SK-N-SH (cell line): ENCODE data around the gene DCLK1. TPM values are rescaled to one million over a fixed set of nuclear protein-coding genes. Genes with fewer than 3 reads are reported as not detected.

Experiments
- CTCF ChIA-PET: fragments of 300-600, 350-600 bp; formaldehyde crosslinking; extraction: SDS; loops from one replicate; lab custom pipeline; 2021; lab: Yijun Ruan, JAX
- POLR2A ChIA-PET: fragments of 350-600 bp; sonication (Branson Sonifier 250); formaldehyde crosslinking; extraction: SDS; loops from one replicate; lab custom pipeline; 2020; ENCODE audit warnings: antibody characterized with exemption, inconsistent platforms; lab: Yijun Ruan, JAX
- DNase-seq: peaks from one replicate; pipeline ENCODE4 v3.0.0; 2012
- H2AFZ ChIP-seq: fragments of 200-600 bp; sonication (generic); 2 replicates; pipeline ENCODE4 v1.8.1; 2016; ENCODE audit warnings: antibody characterized with exemption, mild to moderate bottlenecking, low read depth
- H3F3A ChIP-seq: fragments of 200-600 bp; sonication (generic); replicated peaks from 2 replicates; pipeline ENCODE3; 2016; ENCODE audit warnings: antibody characterized with exemption, mild to moderate bottlenecking; ENCODE audit not compliant: insufficient read depth
- H3K27ac ChIP-seq, 2 experiments: fragments of 200-500 bp in 1 of 2; fragments of 200-600 bp in 1 of 2; sonication (Bioruptor generic) in 1 of 2; sonication (generic), shearing (Covaris generic) in 1 of 2; 2 replicates each; pipeline versions ENCODE4 v1.5.1 to v1.6.1; 2014 to 2016; ENCODE audit warnings: low read depth in 2 of 2, inconsistent platforms in 1 of 2, low read length in 1 of 2, mild to moderate bottlenecking in 1 of 2, mixed read lengths in 1 of 2
- H3K27me3 ChIP-seq: fragments of 200-600 bp; sonication (generic), shearing (Covaris generic); 2 replicates; pipeline ENCODE4 v1.6.1; 2016; ENCODE audit warnings: mixed run types; ENCODE audit not compliant: insufficient read depth
- H3K36me3 ChIP-seq, 2 experiments: fragments of 200-500 bp in 1 of 2; fragments of 200-600 bp in 1 of 2; sonication (Bioruptor generic) in 1 of 2; sonication (generic) in 1 of 2; replicated peaks in 1 of 2; 2 replicates each; pipeline versions ENCODE3 to v1.5.1; 2014 to 2016; ENCODE audit warnings: low read length in 1 of 2, mild to moderate bottlenecking in 1 of 2; ENCODE audit not compliant: insufficient read depth in 2 of 2, control insufficient read depth in 1 of 2
- H3K4me1 ChIP-seq, 2 experiments: fragments of 200-500 bp in 1 of 2; fragments of 200-600 bp in 1 of 2; sonication (Bioruptor generic) in 1 of 2; sonication (generic), shearing (Covaris generic) in 1 of 2; 2 replicates each; pipeline versions ENCODE4 v1.5.1 to v1.6.1; 2014 to 2016; ENCODE audit warnings: low read depth in 1 of 2, low read length in 1 of 2, mixed run types in 1 of 2; ENCODE audit not compliant: insufficient read depth in 2 of 2, control insufficient read depth in 1 of 2
- H3K4me2 ChIP-seq: fragments of 200-600 bp; sonication (generic), shearing (Covaris generic); 2 replicates; pipeline ENCODE4 v1.6.1; 2017; ENCODE audit warnings: mixed run types
- H3K4me3 ChIP-seq, 2 experiments: fragments of 200-500 bp in 1 of 2; fragments of 200-600 bp in 1 of 2; sonication (Bioruptor generic) in 1 of 2; sonication (generic), shearing (Covaris generic) in 1 of 2; 2 replicates each; pipeline versions ENCODE4 v1.5.1 to v1.8.1; 2014 to 2016; ENCODE audit warnings: low read depth in 2 of 2, inconsistent platforms in 1 of 2, low read length in 1 of 2, mild to moderate bottlenecking in 1 of 2, mixed read lengths in 1 of 2, moderate library complexity in 1 of 2
- H3K79me2 ChIP-seq: fragments of 200-600 bp; sonication (generic); 2 replicates; pipeline ENCODE4 v1.8.1; 2017; ENCODE audit warnings: mild to moderate bottlenecking; ENCODE audit not compliant: insufficient read depth
- H3K9ac ChIP-seq: fragments of 200-600 bp; sonication (generic); 2 replicates; pipeline ENCODE4 v1.6.1; 2017; ENCODE audit warnings: mixed run types
- H3K9me2 ChIP-seq: fragments of 200-600 bp; sonication (generic); 2 replicates; pipeline ENCODE4 v1.6.1; 2017; ENCODE audit warnings: mixed run types
- H3K9me3 ChIP-seq: fragments of 200-600 bp; sonication (generic); 2 replicates; pipeline ENCODE4 v1.6.1; 2017; ENCODE audit warnings: mixed run types, mild to moderate bottlenecking, moderate library complexity
- H4K20me1 ChIP-seq: fragments of 200-600 bp; sonication (generic); 2 replicates; pipeline ENCODE4 v1.6.1; 2017; ENCODE audit warnings: mild to moderate bottlenecking, mixed run types; ENCODE audit not compliant: insufficient read depth
- CTCF ChIP-seq: fragments of 200-600 bp; sonication (generic); IDR thresholded peaks from 2 replicates; pipeline ENCODE4 v1.6.1; 2017; ENCODE audit warnings: antibody characterized with exemption, mild to moderate bottlenecking, moderate library complexity
- ELF1 ChIP-seq: IDR thresholded peaks from 2 replicates; pipeline ENCODE4 v1.4.0; 2012
- EP300 ChIP-seq, 2 experiments: IDR thresholded peaks; 2 replicates each; pipeline versions ENCODE4 v1.4.0 to v1.6.1; 2012; ENCODE audit warnings: borderline replicate concordance in 1 of 2, low read depth in 1 of 2, low read length in 1 of 2
- EZH2phosphoT487 ChIP-seq: fragments of 200-600 bp; sonication (generic); IDR thresholded peaks from 2 replicates; pipeline ENCODE4 v1.6.1; 2017; ENCODE audit warnings: low read depth, mixed run types, mild to moderate bottlenecking, antibody characterized with exemption, moderate library complexity, borderline replicate concordance
- FOSL2 ChIP-seq: IDR thresholded peaks from 2 replicates; pipeline ENCODE4 v1.4.0; 2012; ENCODE audit warnings: low read depth, mild to moderate bottlenecking, moderate library complexity, borderline replicate concordance
- FOXJ3 ChIP-seq: sonication (generic); formaldehyde crosslinking; IDR thresholded peaks from 2 replicates; pipeline ENCODE4 v1.5.1; 2020; ENCODE audit warnings: mild to moderate bottlenecking, missing genetic modification reagents
- FOXM1 ChIP-seq: IDR thresholded peaks from 2 replicates; pipeline ENCODE4 v1.4.0; 2012; ENCODE audit warnings: low read depth, mild to moderate bottlenecking
- GATA2 ChIP-seq: sonication (generic); formaldehyde crosslinking; IDR thresholded peaks from 2 replicates; pipeline ENCODE4 v1.5.0; 2020; ENCODE audit warnings: mild to moderate bottlenecking, missing genetic modification reagents
- MEF2A ChIP-seq: IDR thresholded peaks from 2 replicates; pipeline ENCODE4 v1.4.0; 2012; ENCODE audit warnings: low read depth, borderline replicate concordance
- MXI1 ChIP-seq: IDR thresholded peaks from 2 replicates; pipeline ENCODE4 v1.6.1; 2012; ENCODE audit warnings: mild to moderate bottlenecking, low read depth, low read length, improper control_type of control experiment
- NFIC ChIP-seq: IDR thresholded peaks from 2 replicates; pipeline ENCODE4 v1.4.0; 2012; ENCODE audit warnings: borderline replicate concordance
- PBX3 ChIP-seq: IDR thresholded peaks from 2 replicates; pipeline ENCODE4; 2012
- POLR2AphosphoS5 ChIP-seq: IDR thresholded peaks from 2 replicates; pipeline ENCODE4 v1.6.1; 2012; ENCODE audit warnings: low read depth, low read length
- REST ChIP-seq: IDR thresholded peaks from 2 replicates; pipeline ENCODE4 v1.6.1; 2012; ENCODE audit warnings: mild to moderate bottlenecking, low read depth, low read length, moderate library complexity
- RFX5 ChIP-seq: IDR thresholded peaks from 2 replicates; pipeline ENCODE4 v1.6.1; 2012; ENCODE audit warnings: mild to moderate bottlenecking, improper control_type of control experiment, low read length
- SMC3 ChIP-seq: IDR thresholded peaks from 2 replicates; pipeline ENCODE4 v1.6.1; 2012; ENCODE audit warnings: low read depth, low read length, improper control_type of control experiment
- TEAD4 ChIP-seq: IDR thresholded peaks from 2 replicates; pipeline ENCODE4 v1.4.0; 2012; ENCODE audit warnings: mild to moderate bottlenecking, borderline replicate concordance; ENCODE audit not compliant: insufficient read depth
- USF1 ChIP-seq: IDR thresholded peaks from 2 replicates; pipeline ENCODE4 v1.4.0; 2012; ENCODE audit warnings: low read depth, borderline replicate concordance
- YY1 ChIP-seq: IDR thresholded peaks from 2 replicates; pipeline ENCODE4 v1.4.0; 2012; ENCODE audit warnings: low read depth, mild to moderate bottlenecking
- ZBTB33 ChIP-seq: IDR thresholded peaks from 2 replicates; pipeline ENCODE4 v1.4.0; 2012; ENCODE audit warnings: low read depth, borderline replicate concordance
- WGBS: methylation state at CpG from one replicate; pipeline ENCODE4 v1.1.6; 2017; ENCODE audit warnings: low lambda C conversion rate; 5-methylcytosine and 5-hydroxymethylcytosine counted together
- polyA plus RNA-seq, 3 experiments: library from polyadenylated mRNA; depleted of rRNA; stranded (reverse); fragments of >200 nt; gene quantifications; 2 replicates each; pipeline ENCODE4 v1.2.3, GENCODE V29; 2012

Gene DCLK1
- polyA plus RNA-seq, 1 of the 3 experiments (the other 2 are of a cell fraction): 1.1 TPM

- Histone ChIP-seq H3K4me3 (no peak overlapping the region), H3K36me3 (no peaks in the 10 kb centered on the region), H3K79me2 (no peaks in the 10 kb centered on the region), H4K20me1 (no peaks in the 10 kb centered on the region), H3K9me2 (no peaks in the 10 kb centered on the region), H3K27me3 (no peaks in the 10 kb centered on the region), H3K4me1 (peaks cover 0 to 3% of the 10 kb centered on the region in 2 experiments; a peak in 1 of 4 replicates), H2AFZ (no peak overlapping the region), H3K9me3 (no peaks in the 10 kb centered on the region), H3K4me2 (no peak overlapping the region), H3K27ac (no peak overlapping the region), H3K9ac (no peak overlapping the region), H3F3A (no peaks in the 10 kb centered on the region)
- no peak for DNase-seq
- POLR2A ChIA-PET: no interaction called here
- TF ChIP-seq FOSL2: no peak
- no peak for TF ChIP-seq PBX3
- no peak for TF ChIP-seq MEF2A
- TF ChIP-seq EP300 (IDR thresholded peaks at IDR 0.05; ENCODE audit: borderline replicate concordance in 1 of 2, low read depth in 1 of 2, low read length in 1 of 2): no peak
- no peak for TF ChIP-seq TEAD4
- no peak for TF ChIP-seq RFX5
- TF ChIP-seq CTCF: no peak
- TF ChIP-seq USF1: no peak
- TF ChIP-seq YY1: no peak
- no peak for TF ChIP-seq SMC3
- no peak for TF ChIP-seq MXI1
- no peak for TF ChIP-seq NFIC
- TF ChIP-seq EZH2phosphoT487: no peak
- no peak for TF ChIP-seq GATA2 (CRISPR knock-in tag)
- 62% methylated on average over 2 of the region's 2 CpGs for WGBS
- CTCF ChIA-PET: no interaction called here
Observed at GRCh38 chr13:35871561-35871960, 259.6 kb downstream of the DCLK1 start.

- Histone ChIP-seq H3K27ac (no peak overlapping the region), H3K9ac (no peak overlapping the region), H3K4me2 (no peak overlapping the region), H3K9me2 (no peaks in the 10 kb centered on the region), H3K4me3 (no peak overlapping the region), H3K36me3 (no peaks in the 10 kb centered on the region), H3K27me3 (no peaks in the 10 kb centered on the region), H4K20me1 (no peaks in the 10 kb centered on the region), H3F3A (no peaks in the 10 kb centered on the region), H3K4me1 (peaks cover 0 to 3% of the 10 kb centered on the region in 2 experiments; a peak in 1 of 4 replicates), H3K79me2 (no peaks in the 10 kb centered on the region), H3K9me3 (no peaks in the 10 kb centered on the region), H2AFZ (no peak overlapping the region)
- DNase-seq: no peak
- ChIA-PET POLR2A (no interaction called here), CTCF (interaction anchor here (1.1 to 1.4 kb wide), 3 partner anchors 10 to 24 kb away, joined by 3 to 4 read pairs (median 3); no protein-coding TSS in a partner anchor)
- 47% methylated on average over 3 of the region's 3 CpGs for WGBS
- no peak for TF ChIP-seq FOXM1
- TF ChIP-seq POLR2AphosphoS5: no peak
- no peak for TF ChIP-seq MXI1
- TF ChIP-seq RFX5: no peak
- no peak for TF ChIP-seq FOXJ3 (CRISPR knock-in tag)
- TF ChIP-seq REST: no peak
- no peak for TF ChIP-seq ZBTB33
- TF ChIP-seq ELF1: no peak
Observed at GRCh38 chr13:35866801-35867200, 264.4 kb downstream of the DCLK1 start.
